ENCODE results near the gene NTRK2. TPM values are rescaled to one million over a fixed set of nuclear protein-coding genes. Genes with fewer than 3 reads are reported as not detected.

NTRK2 gene
- polyA plus RNA-seq, 5 donors, result 0.81 to 2.7 (median 1.6) TPM

DNA sequence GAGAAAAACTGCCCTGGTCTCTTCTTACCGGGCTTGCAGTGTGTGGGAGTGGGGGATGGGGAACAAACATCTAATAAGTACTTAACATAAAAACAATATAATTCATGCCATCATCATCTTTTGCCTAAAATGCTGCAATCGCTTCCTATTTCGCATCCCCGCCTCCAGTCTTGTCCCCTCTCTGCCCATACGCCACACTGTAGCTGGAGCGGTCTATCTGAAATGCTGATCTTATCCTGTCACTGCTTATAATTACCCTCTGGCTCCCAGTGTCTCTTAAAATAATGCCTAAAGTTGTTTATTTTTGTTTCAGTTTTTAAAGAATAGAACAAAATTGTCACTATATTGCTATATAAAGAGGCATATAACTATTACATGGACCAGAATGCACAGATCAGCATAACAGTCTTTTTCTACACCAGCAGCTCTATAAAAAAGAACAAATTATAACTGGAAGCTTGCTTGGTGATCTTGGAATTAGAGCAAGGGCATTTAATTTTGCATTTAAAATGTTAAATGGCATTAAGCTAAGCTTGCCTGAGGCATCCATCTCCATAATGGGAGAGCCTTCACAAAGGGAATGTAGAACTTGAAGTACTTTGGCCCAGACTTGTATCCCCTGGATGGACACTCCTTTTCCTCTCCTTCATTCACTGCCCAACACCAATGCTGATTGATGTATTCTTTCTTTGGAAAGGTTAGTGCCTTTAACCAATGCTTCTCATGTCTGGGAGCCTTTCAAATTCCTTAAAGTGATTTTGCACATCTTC, 12.2 kb downstream of the NTRK2 start:
- no peak for DNase-seq

DNA sequence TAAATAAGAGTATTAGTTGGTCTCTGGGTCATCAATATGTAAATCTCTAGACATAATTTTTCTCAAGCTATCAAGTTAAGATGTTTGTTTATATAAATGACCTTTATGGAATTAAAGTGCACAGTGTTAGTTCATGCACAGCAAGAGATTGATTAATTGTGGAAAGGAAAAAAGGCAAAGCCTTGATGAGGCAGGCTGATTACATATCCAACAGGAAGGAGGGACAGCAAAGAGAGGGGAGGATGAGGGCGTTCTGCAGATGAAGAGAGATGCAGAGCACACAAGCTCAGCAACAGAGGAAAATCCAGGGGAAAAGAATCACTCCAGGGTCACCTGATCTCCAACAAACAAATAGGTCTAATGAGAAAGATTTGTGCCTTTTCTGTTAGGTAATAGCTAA, 16.5 kb downstream of the NTRK2 start:
- no peak for DNase-seq

DNA sequence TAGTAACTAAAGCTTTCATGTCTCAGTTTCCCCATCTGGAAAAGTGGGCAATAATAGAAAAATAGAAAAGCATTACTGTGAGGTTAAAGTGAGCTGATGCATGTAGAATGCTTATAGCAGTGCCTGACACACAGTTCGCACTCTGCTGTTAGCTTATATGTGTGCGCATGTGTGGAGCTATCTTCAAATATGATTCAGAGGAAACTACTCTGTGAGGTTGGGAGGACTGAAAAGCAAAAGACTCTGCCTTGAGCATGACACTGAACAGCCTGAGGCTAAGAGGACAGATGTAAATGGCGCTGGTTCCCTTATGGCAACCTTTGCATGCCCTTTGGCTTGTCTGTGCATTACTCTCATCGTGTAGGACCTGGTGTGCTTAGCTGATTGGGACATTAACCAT, 19.4 kb downstream of the NTRK2 start:
- no peak for DNase-seq

DNA sequence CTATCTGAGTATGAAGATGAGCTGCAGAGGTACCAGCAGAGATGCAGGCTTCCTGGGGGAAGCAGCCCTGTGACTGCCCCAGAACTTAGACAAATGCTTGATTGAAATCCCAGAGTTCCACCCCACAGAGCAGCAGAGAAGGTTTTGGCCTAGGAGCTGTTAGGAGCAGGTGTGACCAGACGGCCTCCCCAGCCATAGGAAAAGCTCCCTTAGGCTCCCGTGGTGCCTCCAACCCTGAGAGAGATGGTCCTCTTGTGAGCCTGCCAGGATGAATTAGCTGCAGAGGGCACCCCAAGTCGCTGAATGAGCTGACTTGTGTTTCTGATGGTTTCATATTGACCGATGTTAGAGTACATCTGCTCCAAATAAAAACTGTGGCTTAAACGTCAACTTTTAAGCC, 22.1 kb downstream of the NTRK2 start:
- DNase-seq, result no peak

DNA sequence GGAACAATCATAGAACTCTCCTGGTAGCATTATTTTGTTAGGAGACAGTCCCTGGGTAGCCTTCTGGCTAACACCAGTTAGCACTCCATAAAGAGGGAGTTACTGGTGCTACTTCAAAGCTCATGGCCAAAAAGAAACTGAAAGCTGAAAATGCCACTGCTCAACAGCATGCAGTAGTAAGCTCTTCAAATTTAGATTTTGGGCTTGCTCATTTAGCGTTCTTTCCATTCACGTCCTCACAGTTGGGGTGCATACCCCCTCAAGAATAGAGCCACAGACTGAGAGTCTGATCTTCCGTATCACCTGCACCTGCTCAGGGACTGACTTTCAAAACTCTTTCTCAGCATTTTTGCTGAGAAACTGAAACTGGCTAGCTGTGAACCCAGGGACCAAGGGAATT, 24.7 kb downstream of the NTRK2 start:
- DNase-seq, result no peak

- no peak for DNase-seq
Observed at GRCh38 chr9:84697042-84697441, 27.5 kb downstream of the NTRK2 start.

GRCh38 chr9:84697509-84698114, 28.1 kb downstream of the NTRK2 start:
- DNase-seq, result peak in 1 of 2 donors; percentile 29

DNA sequence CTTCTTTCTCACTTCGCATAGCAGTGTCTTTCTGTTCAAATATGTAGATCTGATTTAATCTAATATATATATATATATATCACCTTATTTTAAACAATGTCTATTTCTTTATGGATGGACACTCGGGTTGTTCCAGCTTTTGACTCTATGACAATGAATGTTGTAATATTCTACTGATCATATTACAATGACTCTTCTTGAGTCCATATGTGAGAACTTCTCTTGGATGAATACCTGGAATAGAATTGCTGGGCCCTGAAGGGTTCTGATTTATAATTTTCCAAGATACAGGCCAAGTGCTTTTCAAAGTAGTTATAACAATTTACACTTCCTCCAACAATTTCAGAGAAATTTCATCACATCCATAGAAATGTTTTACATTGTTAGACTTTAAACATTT, 28.8 kb downstream of the NTRK2 start:
- DNase-seq, result no peak

DNA sequence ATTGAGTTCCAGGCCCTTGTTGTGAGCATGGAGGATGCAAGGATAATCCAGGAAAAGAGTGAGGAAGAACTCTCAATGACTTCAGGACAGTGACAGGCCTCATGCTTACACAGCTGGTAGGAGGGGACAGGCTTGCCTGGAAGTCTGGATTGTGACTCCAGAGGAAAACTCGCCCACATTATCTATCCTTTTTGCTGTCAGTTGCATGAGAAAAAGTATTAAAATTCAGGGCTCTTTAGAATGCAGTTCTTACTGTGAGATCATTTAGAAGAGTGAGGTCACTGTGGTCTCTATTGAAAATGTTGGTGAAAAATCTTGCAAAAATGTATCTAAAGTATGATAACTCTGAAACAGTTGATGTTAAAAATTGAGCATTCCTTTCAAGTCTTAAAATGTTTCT, 30.5 kb downstream of the NTRK2 start:
- no peak for DNase-seq

GRCh38 chr9:84701801-84702200, 32.3 kb downstream of the NTRK2 start:
- no peak for DNase-seq

DNA sequence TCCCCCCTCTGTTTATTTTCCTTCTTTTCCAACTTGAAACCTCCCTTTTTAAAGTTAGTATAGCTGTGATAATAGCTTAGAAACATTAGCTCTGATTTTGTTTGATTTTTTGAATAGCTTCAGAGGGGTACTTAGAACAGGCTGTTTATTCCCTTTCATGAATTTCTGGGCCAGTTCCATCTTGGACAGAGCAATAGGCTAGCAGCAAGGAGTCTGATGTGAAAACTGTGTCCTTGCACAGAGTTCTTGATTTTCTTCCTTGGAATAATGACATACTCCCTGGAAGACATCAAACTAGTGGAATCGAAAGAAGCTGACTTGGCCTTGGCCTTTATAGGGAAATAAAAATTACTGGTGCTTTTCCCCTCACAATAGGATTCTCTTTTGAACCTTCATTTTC, 32.9 kb downstream of the NTRK2 start:
- DNase-seq, result no peak

DNA sequence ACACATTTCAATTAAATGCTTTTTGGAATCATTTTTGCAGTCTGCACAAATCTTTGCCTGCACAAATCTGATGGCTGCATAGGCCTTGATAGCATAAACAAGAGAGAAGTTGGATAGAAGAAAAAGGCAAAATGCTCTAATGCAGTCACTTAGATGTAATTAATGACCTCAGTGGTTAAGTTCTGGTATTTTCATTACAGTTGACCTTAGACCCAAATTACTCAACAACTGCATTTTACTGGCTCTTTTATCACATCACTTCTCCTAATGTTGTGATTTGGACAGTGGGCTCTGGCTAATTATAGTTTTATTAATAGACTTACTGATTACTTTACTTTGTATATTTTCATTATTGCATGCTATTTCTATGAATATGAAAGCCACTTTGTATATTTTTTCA, 34.3 kb downstream of the NTRK2 start:
- DNase-seq, result no peak

GRCh38 chr9:84705128-84705527, 35.6 kb downstream of the NTRK2 start:
- no peak for DNase-seq

GRCh38 chr9:84708400-84708799, 38.9 kb downstream of the NTRK2 start:
- no peak for DNase-seq

GRCh38 chr9:84709056-84709455, 39.5 kb downstream of the NTRK2 start:
- peak in 1 of 2 donors; percentile 29 for DNase-seq

GRCh38 chr9:84710701-84711397, 41.3 kb downstream of the NTRK2 start:
- no peak for DNase-seq

GRCh38 chr9:84711398-84711777, 41.9 kb downstream of the NTRK2 start:
- DNase-seq, result no peak

GRCh38 chr9:84711936-84712335, 42.4 kb downstream of the NTRK2 start:
- DNase-seq, result no peak

DNA sequence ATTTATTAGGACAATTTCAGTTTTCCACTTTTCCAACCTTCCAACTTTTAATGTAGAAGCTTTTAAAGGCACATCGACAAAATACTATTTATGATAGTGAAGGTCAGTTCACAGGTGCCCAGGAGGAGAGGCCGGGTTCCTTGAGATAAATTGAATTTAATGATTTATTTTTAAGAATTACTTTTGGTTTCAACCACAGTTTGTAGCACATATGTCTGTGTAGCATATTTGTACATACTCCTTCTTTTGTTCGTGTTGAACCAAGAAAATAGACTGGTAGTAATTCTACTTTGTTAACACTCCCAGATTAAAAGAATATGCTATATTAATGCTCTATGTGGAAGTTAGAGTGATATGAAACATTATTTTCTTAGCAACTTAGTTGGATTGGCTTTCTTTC, 46.7 kb downstream of the NTRK2 start:
- no peak for DNase-seq

DNA sequence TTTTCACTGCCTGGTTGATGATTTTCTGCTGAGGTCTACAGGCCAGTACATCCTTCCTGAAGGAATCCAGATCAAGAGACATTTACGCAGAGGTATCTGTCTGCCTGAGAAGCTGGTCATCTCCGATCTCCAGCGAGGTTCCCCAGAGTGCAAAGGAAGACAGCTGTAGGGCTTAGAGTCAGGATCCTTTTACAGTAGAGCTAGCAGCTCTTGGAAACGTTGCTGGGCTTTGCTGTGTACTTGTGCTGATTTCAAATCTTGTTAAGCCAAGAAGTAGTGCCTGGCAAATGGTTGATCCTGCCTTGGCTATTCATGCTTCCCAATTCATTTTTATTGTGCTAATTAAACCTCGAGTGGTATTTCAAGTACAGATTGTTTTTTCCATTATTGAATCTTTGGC, 48.9 kb downstream of the NTRK2 start:
- no peak for DNase-seq

DNA sequence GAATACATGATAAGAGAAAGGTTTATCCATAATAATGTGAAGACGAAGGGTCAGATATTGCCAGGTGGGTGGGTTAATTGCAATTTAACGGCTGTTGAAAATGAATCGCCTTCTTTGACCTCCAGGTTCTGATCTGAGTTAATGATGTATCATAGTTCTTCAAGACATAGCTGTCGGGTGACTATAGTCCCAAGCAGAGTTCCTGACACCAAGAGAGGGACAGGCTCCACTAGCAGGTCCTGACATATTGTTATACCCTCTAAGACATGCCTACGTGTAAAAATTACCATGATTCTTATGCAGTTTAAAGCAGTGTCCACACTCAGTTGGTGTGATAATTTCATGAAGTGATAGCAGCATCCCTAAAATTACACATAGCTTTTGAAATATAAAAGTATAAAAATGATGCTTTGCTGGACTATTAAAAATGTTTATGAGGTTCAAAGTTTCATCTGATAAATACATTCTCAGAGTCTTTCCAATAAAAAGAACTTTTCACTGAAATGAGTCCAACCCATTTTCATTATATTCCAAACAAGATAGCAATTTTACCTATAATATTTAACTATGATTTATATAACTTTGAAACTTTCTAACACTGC, 53.0 kb downstream of the NTRK2 start:
- DNase-seq, result no peak

GRCh38 chr9:84723426-84723825, 53.9 kb downstream of the NTRK2 start:
- DNase-seq, result no peak

DNA sequence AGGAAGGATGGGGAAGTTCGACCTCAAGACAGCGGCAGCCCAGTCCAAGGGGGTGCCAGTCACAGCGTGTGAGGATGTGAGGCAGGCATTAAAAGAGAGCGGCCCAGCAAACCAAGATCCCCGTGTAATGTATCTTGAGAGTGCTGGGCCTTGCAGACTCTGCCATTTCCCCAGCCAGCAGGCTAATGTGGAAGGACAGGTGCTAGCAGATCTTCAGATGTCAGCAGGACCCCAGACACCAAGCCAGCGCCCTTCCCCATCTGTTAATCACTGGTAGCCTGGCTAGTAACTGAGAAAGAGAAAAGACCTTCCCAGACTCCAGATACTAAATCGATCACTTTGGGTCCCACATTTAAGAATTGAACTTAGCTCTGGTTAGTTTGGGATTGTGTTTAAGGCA, 62.2 kb downstream of the NTRK2 start:
- no peak for DNase-seq

All from right lung (tissue), 5 donors.